Body of pancreas (tissue), 4 donors: ENCODE measurements around the gene CDH12.

Experiments used
- POLR2A ChIP-seq, 3 donors: fragments of 450-650 bp; IDR thresholded peaks; one replicate each; pipeline ENCODE4 v1.6.1; 2016; ENCODE audit warnings: antibody characterized with exemption in 3 of 3, mild to moderate bottlenecking in 2 of 3
- TF ChIP-seq, protein P1 (sequence below), 7 experiments: fragments of 450-650 bp in 4 of 7; fragments of 200-600 bp in 3 of 7; sonication (generic) in 3 of 7; IDR thresholded peaks; one replicate each; pipeline ENCODE4 v1.5.1; 2016 to 2019; ENCODE audit warnings: antibody characterized with exemption in 7 of 7

DNA sequence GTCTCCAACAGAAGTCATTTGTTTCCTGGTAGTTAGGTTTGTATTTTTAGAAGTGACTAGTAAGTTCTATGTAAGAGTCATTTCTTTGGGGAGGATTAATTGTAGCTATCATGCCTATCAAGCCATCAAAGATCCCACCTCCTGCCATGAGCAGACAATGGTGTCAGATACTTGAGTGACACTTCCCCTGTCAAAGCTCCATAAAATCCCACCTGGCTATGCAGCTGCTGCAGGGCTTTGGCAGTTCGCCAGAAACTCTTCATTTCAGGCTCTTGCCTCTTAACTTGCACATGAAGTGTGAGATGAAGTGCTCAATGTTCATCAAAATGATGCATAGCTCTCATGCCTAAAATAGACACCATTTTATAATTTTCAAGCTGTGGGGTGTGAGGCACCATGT, 312.1 kb downstream of the CDH12 start:
- TF ChIP-seq, protein P1, sequence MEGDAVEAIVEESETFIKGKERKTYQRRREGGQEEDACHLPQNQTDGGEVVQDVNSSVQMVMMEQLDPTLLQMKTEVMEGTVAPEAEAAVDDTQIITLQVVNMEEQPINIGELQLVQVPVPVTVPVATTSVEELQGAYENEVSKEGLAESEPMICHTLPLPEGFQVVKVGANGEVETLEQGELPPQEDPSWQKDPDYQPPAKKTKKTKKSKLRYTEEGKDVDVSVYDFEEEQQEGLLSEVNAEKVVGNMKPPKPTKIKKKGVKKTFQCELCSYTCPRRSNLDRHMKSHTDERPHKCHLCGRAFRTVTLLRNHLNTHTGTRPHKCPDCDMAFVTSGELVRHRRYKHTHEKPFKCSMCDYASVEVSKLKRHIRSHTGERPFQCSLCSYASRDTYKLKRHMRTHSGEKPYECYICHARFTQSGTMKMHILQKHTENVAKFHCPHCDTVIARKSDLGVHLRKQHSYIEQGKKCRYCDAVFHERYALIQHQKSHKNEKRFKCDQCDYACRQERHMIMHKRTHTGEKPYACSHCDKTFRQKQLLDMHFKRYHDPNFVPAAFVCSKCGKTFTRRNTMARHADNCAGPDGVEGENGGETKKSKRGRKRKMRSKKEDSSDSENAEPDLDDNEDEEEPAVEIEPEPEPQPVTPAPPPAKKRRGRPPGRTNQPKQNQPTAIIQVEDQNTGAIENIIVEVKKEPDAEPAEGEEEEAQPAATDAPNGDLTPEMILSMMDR (IDR thresholded peaks at IDR 0.05) = no peak
- no peak for TF ChIP-seq POLR2A (IDR thresholded peaks at IDR 0.05)
